GM18868 (cell line): ENCODE data around the gene SMG5.

Experiments
- ATAC-seq: cut with Tn5 transposase; IDR thresholded peaks from one replicate; pipeline ENCODE4 v1.9.1; 2021; ENCODE audit warnings: mild to moderate bottlenecking, moderate library complexity; ENCODE audit not compliant: unreplicated experiment

SMG5 gene

GRCh38 chr1:156283521-156283920 is 896 bp upstream of the SMG5 start:
- ATAC-seq, result no peak

- no peak for ATAC-seq
Observed at GRCh38 chr1:156281693-156282478, 739 bp downstream of the SMG5 start.

- peak; percentile 64 for ATAC-seq
Observed at GRCh38 chr1:156281281-156281680, 1.3 kb downstream of the SMG5 start.

GRCh38 chr1:156279837-156280236 is 2.8 kb downstream of the SMG5 start:
- ATAC-seq, result no peak

GRCh38 chr1:156276966-156277381 is 5.7 kb downstream of the SMG5 start:
- ATAC-seq, result no peak

- ATAC-seq, result no peak
Observed at GRCh38 chr1:156276532-156276931, 6.1 kb downstream of the SMG5 start.

- no peak for ATAC-seq
Observed at GRCh38 chr1:156270314-156270713, 12.3 kb downstream of the SMG5 start.

GRCh38 chr1:156268336-156268735 is 14.3 kb downstream of the SMG5 start:
- no peak for ATAC-seq

GRCh38 chr1:156266051-156266450 is 16.6 kb downstream of the SMG5 start:
- no peak for ATAC-seq

GRCh38 chr1:156263288-156263655 is 19.4 kb downstream of the SMG5 start:
- no peak for ATAC-seq

- ATAC-seq, result no peak
Observed at GRCh38 chr1:156262461-156263287, 20.0 kb downstream of the SMG5 start.

GRCh38 chr1:156260896-156261295 is 21.7 kb downstream of the SMG5 start:
- no peak for ATAC-seq

GRCh38 chr1:156259805-156260204 is 22.8 kb downstream of the SMG5 start:
- ATAC-seq, result no peak

- ATAC-seq, result no peak
Observed at GRCh38 chr1:156258859-156259258, 23.8 kb downstream of the SMG5 start.

- ATAC-seq, result no peak
Observed at GRCh38 chr1:156257711-156258110, 24.9 kb downstream of the SMG5 start.

- ATAC-seq, result no peak
Observed at GRCh38 chr1:156253634-156254033, 29.0 kb downstream of the SMG5 start.

- ATAC-seq, result no peak
Observed at GRCh38 chr1:156251527-156251926, 31.1 kb downstream of the SMG5 start.

GRCh38 chr1:156249593-156249992 is 33.0 kb downstream of the SMG5 start:
- no peak for ATAC-seq

- ATAC-seq, result no peak
Observed at GRCh38 chr1:156248323-156248683, 34.3 kb downstream of the SMG5 start.

GRCh38 chr1:156247460-156248322 is 34.9 kb downstream of the SMG5 start, which contains the start of gene PAQR6:
PAQR6 (minus strand) TSS chr1:156248056; CDS start chr1:156246731, 1,325 bp downstream.
- no peak for ATAC-seq

- no peak for ATAC-seq
Observed at GRCh38 chr1:156246781-156247459, 35.7 kb downstream of the SMG5 start.
